Muscle layer of colon (tissue), 2 donors: ENCODE results near the gene IFIT2.

Experiments used
- H3K27ac ChIP-seq: one replicate; pipeline ENCODE4 v1.7.0; 2013; ENCODE audit warnings: low read depth, mild to moderate bottlenecking, low read length, moderate library complexity
- H3K27me3 ChIP-seq, 2 donors: one replicate each; pipeline ENCODE4 v1.7.0; 2013; ENCODE audit warnings: low read length in 2 of 2, mild to moderate bottlenecking in 2 of 2; ENCODE audit not compliant: insufficient read depth in 2 of 2, control insufficient read depth in 1 of 2
- H3K36me3 ChIP-seq: one replicate; pipeline ENCODE4 v1.7.0; 2013; ENCODE audit warnings: mild to moderate bottlenecking, low read length; ENCODE audit not compliant: insufficient read depth
- H3K4me1 ChIP-seq: one replicate; pipeline ENCODE4 v1.7.0; 2013; ENCODE audit warnings: mild to moderate bottlenecking, low read length; ENCODE audit not compliant: insufficient read depth
- H3K4me3 ChIP-seq, 2 donors: one replicate each; pipeline ENCODE4 v1.7.0; 2013; ENCODE audit warnings: low read length in 2 of 2, low read depth in 1 of 2, mild to moderate bottlenecking in 1 of 2, moderate library complexity in 1 of 2
- H3K9ac ChIP-seq: one replicate; pipeline ENCODE4 v1.7.0; 2013; ENCODE audit warnings: low read length
- H3K9me3 ChIP-seq: one replicate; pipeline ENCODE4 v1.7.0; 2013; ENCODE audit warnings: mild to moderate bottlenecking, low read length
- donor health status: abdominal sarcoma.
- donor health status: Adenocarcinoma of cecum.

IFIT2 gene

DNA sequence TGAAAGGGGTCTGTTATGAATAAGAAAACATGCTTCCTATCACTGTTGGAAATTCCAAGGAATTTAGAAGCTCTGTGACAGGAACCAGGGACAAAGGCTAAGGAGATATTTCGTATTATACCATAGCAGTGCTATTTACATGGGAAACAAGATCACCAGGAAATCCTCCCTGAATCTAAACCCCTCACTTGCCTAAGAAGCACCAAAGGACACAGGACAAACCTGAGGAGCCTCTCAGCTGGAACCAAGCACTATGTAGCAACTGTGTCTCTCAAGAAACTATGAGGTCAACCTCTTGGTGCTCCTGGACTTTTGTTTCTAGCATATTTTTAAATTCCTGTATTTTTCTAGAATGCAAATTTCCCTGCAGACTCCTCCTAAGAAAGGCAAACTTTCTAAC, 55.2 kb downstream of the IFIT2 start:
- H3K27me3 ChIP-seq: no peaks in the 10 kb centered on the region
- no peaks in the 10 kb centered on the region for H3K36me3 ChIP-seq
- H3K9me3 ChIP-seq: no peaks in the 10 kb centered on the region
- H3K4me1 ChIP-seq: peaks cover 4% of the 10 kb centered on the region
- H3K4me3 ChIP-seq: no peak overlapping the region
- no peak overlapping the region for H3K9ac ChIP-seq
- no peak overlapping the region for H3K27ac ChIP-seq

GRCh38 chr10:89357975-89358374, 56.1 kb downstream of the IFIT2 start:
- Histone ChIP-seq H3K4me1 (no peaks in the 10 kb centered on the region), H3K36me3 (no peaks in the 10 kb centered on the region), H3K9ac (no peak overlapping the region), H3K4me3 (no peak overlapping the region), H3K27ac (no peak overlapping the region), H3K27me3 (no peaks in the 10 kb centered on the region), H3K9me3 (no peaks in the 10 kb centered on the region)
